HepG2 (cell line): ENCODE data around the gene CIAPIN1. TPM values are rescaled to one million over a fixed set of nuclear protein-coding genes. Genes with fewer than 3 reads are reported as not detected.
A peak's percentile ranks its signal among the peaks of the same experiment; 100 is the strongest.

Source experiments
- ATAC-seq: fragments of 200-7000 bp; cut with Tn5 transposase; 3 replicates; pipeline ENCODE4 v1.9.1; 2020; ENCODE audit warnings: mild to moderate bottlenecking, moderate library complexity
- BruUV-seq: library from RNA; stranded (reverse); fragments of 400-500 nt; replicated peaks from 2 replicates; lab custom pipeline; 2021; lab: Mats Ljungman, UMichigan
- CTCF ChIA-PET: fragments of 300-600 bp; formaldehyde crosslinking; extraction: SDS; loops from one replicate; lab custom pipeline; 2021; ENCODE audit warnings: low total read pairs, inconsistent platforms, low intra/inter-chr PET ratio; lab: Yijun Ruan, JAX
- POLR2A ChIA-PET: fragments of 350-600 bp; sonication (Branson Sonifier 250); formaldehyde crosslinking; loops from one replicate; lab custom pipeline; 2020; ENCODE audit warnings: antibody characterized with exemption, inconsistent platforms; lab: Yijun Ruan, JAX
- DNase-seq: peaks from one replicate; pipeline ENCODE4 v3.0.0-alpha.2; 2015; ENCODE audit warnings: low spot score
- FAIRE-seq: peaks from 3 replicates; lab custom pipeline; 2011; peaks lifted over from hg19 to GRCh38; lab: Jason Lieb, UNC
- H2AFZ ChIP-seq: one replicate; pipeline ENCODE4 v1.6.1; 2011; ENCODE audit warnings: low read length, inconsistent platforms
- H3K27ac ChIP-seq: fragments of 300-600 bp; 3 replicates; pipeline ENCODE4 v1.8.0; 2011; ENCODE audit warnings: mixed run types, mild to moderate bottlenecking, mixed read lengths, low read length, inconsistent platforms; ENCODE audit not compliant: insufficient read depth; ENCODE audit errors: extremely low read length
- H3K27me3 ChIP-seq, 2 experiments: fragments of 200-600 bp in 1 of 2; 2 replicates in 1 of 2; 3 replicates in 1 of 2; pipeline versions ENCODE4 v1.6.0 to v1.8.0; 2011; ENCODE audit warnings: low read length in 2 of 2, mild to moderate bottlenecking in 2 of 2, moderate library complexity in 2 of 2, inconsistent platforms in 1 of 2; ENCODE audit not compliant: insufficient read depth in 2 of 2, control insufficient read depth in 1 of 2
- H3K36me3 ChIP-seq, 2 experiments: fragments of 200-600 bp in 1 of 2; replicated peaks in 1 of 2; 2 replicates in 1 of 2; 3 replicates in 1 of 2; pipeline versions ENCODE4 v1.5.1 to v1.8.0; 2011; ENCODE audit warnings: low read length in 2 of 2, inconsistent platforms in 1 of 2; ENCODE audit not compliant: insufficient read depth in 2 of 2, control insufficient read depth in 1 of 2
- H3K4me1 ChIP-seq: 2 replicates; pipeline ENCODE4 v1.5.1; 2012; ENCODE audit warnings: low read length, inconsistent platforms; ENCODE audit not compliant: insufficient read depth
- H3K4me2 ChIP-seq: 2 replicates; pipeline ENCODE4 v1.6.0; 2011; ENCODE audit warnings: low read depth, low read length, inconsistent platforms
- H3K4me3 ChIP-seq, 3 experiments: fragments of 200-600 bp in 1 of 3; sonication (generic), shearing (Covaris generic) in 1 of 3; replicated peaks in 1 of 3; 2 replicates each; pipeline ENCODE4 v1.5.1; 2011 to 2016; ENCODE audit warnings: low read length in 3 of 3, inconsistent platforms in 2 of 3, low read depth in 2 of 3, mild to moderate bottlenecking in 2 of 3, control low read depth in 1 of 3, mixed read lengths in 1 of 3; ENCODE audit not compliant: insufficient read depth in 1 of 3
- H3K79me2 ChIP-seq: one replicate; pipeline ENCODE4 v1.6.1; 2011; ENCODE audit warnings: low read length, inconsistent platforms; ENCODE audit not compliant: insufficient read depth
- H3K9ac ChIP-seq: 2 replicates; pipeline ENCODE4 v1.6.0; 2011; ENCODE audit warnings: mild to moderate bottlenecking, low read depth, low read length, inconsistent platforms; ENCODE audit not compliant: insufficient read depth
- H3K9me3 ChIP-seq: 2 replicates; pipeline ENCODE4 v1.5.1; 2012; ENCODE audit warnings: mild to moderate bottlenecking, low read length
- H4K20me1 ChIP-seq: 2 replicates; pipeline ENCODE4 v1.6.0; 2011; ENCODE audit warnings: inconsistent platforms, mild to moderate bottlenecking, low read length, moderate library complexity; ENCODE audit not compliant: insufficient read depth
- NRL ChIP-seq: sonication (generic); formaldehyde crosslinking; IDR thresholded peaks from 2 replicates; pipeline ENCODE4 v1.5.0; 2020; ENCODE audit warnings: missing genetic modification reagents, mild to moderate bottlenecking, moderate library complexity, borderline replicate concordance
- ZNF207 ChIP-seq: fragments of 450-650 bp; IDR thresholded peaks from 2 replicates; pipeline ENCODE4 v1.6.1; 2016; ENCODE audit warnings: antibody characterized with exemption, borderline replicate concordance
- ZNF446 ChIP-seq: sonication (generic); formaldehyde crosslinking; IDR thresholded peaks from 2 replicates; pipeline ENCODE4 v1.5.0; 2020; ENCODE audit warnings: mild to moderate bottlenecking, missing genetic modification reagents
- ZNF768 ChIP-seq: sonication (generic); formaldehyde crosslinking; IDR thresholded peaks from 2 replicates; pipeline ENCODE4 v1.4.0; 2020; ENCODE audit warnings: missing genetic modification reagents
- WGBS: methylation state at CpG from one replicate; pipeline ENCODE4 v1.1.6; 2017; ENCODE audit warnings: low lambda C conversion rate; 5-methylcytosine and 5-hydroxymethylcytosine counted together
- in situ Hi-C: cut with HindIII; loops from 2 replicates; pipeline ENCODE4 v1.10.0; 2017; ENCODE audit warnings: low pct_unique_long_range_greater_than_20kb; ENCODE audit not compliant: extremely low pct_ligation_motif_present
- intact Hi-C: fragments of 100-400 bp; cut with micrococcal nuclease; formaldehyde crosslinking; loops from one replicate; pipeline ENCODE4 v1.10.0; 2022; ENCODE audit not compliant: unreplicated experiment
- polyA plus RNA-seq, 8 experiments: library from polyadenylated mRNA; depleted of rRNA in 3 of 8; stranded (reverse) in 7 of 8; unstranded in 1 of 8; fragments of >200 nt; fragmentation: Illumina TruSeq in 4 of 8; extraction: Trizol in 4 of 8; gene quantifications; 2 replicates each; pipeline versions ENCODE4 v1.2.1 to v1.2.3, GENCODE V29; 2011 to 2016; ENCODE audit warnings: low read depth in 4 of 8, missing spikeins in 1 of 8, mixed read lengths in 1 of 8; ENCODE audit not compliant: insufficient read depth in 1 of 8
- total RNA-seq, 5 experiments: library from RNA; depleted of rRNA; stranded (reverse); fragments of >200 nt; fragmentation: Illumina TruSeq; extraction: Trizol; gene quantifications; 2 replicates each; pipeline ENCODE4 v1.2.3, GENCODE V29; 2016; ENCODE audit warnings: low read depth in 1 of 5
- TF ChIP-seq, protein P1 (sequence below): sonication (generic); formaldehyde crosslinking; IDR thresholded peaks from 2 replicates; pipeline ENCODE4 v1.5.1; 2020; ENCODE audit warnings: mild to moderate bottlenecking, missing genetic modification reagents, moderate library complexity

Gene CIAPIN1
- total and polyA plus RNA-seq, 2 of the 13 experiments (the other 11 are each of a cell fraction or from before 2014, with no cell fraction given) = 69.3 to 89.7 TPM

DNA sequence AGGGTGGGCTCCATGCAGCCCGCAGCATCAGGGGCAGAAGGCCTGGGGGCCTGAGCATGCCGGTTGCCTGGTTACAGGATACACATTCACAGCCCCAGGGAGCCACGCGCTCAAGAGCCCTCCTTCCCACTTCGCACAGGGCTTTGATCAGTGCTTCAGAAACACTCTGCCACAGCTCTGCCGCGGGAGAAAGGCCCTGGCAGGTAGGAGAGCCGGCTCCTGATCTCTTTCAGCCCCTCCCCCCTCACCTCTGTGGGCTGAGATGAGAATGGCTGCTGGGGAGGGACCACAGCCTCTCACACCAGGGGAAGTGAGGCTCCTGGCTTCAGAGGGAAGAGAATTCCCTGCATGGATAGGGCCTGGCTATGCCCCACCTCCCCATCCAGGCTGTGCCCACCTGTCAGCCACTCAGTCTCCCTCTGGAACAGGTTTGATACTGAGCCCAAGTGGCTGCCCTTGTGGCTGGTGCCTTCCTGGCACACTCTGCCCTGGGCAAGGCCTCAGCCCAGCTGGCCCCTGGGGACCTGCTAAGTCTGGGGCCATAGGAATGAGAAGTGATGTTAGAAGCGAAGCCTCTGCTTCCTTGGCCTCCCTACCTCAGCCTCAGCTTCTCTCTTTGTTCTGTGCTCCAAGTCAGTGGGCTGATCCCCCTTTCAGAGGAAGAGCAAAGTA is 30.5 kb upstream of the CIAPIN1 start:
- H3K4me2 ChIP-seq = peak overlapping the region; percentile 28; the same call in 1 of the 2 replicates
- peaks cover 8% of the 10 kb centered on the region; the same call in 1 of the 2 replicates for H4K20me1 ChIP-seq
- H3K9me3 ChIP-seq = no peaks in the 10 kb centered on the region
- no peaks in the 10 kb centered on the region for H3K27me3 ChIP-seq
- no peak overlapping the region for H3K27ac ChIP-seq
- peaks cover 84% of the 10 kb centered on the region for H3K4me1 ChIP-seq
- TF ChIP-seq ZNF207 = no peak
- TF ChIP-seq, protein P1, sequence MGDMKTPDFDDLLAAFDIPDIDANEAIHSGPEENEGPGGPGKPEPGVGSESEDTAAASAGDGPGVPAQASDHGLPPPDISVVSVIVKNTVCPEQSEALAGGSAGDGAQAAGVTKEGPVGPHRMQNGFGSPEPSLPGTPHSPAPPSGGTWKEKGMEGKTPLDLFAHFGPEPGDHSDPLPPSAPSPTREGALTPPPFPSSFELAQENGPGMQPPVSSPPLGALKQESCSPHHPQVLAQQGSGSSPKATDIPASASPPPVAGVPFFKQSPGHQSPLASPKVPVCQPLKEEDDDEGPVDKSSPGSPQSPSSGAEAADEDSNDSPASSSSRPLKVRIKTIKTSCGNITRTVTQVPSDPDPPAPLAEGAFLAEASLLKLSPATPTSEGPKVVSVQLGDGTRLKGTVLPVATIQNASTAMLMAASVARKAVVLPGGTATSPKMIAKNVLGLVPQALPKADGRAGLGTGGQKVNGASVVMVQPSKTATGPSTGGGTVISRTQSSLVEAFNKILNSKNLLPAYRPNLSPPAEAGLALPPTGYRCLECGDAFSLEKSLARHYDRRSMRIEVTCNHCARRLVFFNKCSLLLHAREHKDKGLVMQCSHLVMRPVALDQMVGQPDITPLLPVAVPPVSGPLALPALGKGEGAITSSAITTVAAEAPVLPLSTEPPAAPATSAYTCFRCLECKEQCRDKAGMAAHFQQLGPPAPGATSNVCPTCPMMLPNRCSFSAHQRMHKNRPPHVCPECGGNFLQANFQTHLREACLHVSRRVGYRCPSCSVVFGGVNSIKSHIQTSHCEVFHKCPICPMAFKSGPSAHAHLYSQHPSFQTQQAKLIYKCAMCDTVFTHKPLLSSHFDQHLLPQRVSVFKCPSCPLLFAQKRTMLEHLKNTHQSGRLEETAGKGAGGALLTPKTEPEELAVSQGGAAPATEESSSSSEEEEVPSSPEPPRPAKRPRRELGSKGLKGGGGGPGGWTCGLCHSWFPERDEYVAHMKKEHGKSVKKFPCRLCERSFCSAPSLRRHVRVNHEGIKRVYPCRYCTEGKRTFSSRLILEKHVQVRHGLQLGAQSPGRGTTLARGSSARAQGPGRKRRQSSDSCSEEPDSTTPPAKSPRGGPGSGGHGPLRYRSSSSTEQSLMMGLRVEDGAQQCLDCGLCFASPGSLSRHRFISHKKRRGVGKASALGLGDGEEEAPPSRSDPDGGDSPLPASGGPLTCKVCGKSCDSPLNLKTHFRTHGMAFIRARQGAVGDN (CRISPR knock-in tag) = peak; percentile 35
- TF ChIP-seq ZNF768 (CRISPR knock-in tag) = 0 out of 2 replicates have a peak, but pooled peaks have one; percentile 10
- no peak for TF ChIP-seq ZNF446
- 0 out of 2 replicates have a peak, but pooled peaks have one; percentile 29 for TF ChIP-seq NRL (CRISPR knock-in tag)
- H2AFZ ChIP-seq = no peak overlapping the region
- DNase-seq (no peak), FAIRE-seq (no peak), ATAC-seq (no peak)
- H3K9ac ChIP-seq = no peak overlapping the region
- BruUV-seq = no TSS peak
- CTCF ChIA-PET = interaction anchor here (1.7 kb wide), 1 partner anchor 42 kb away, joined by 4 read pairs; no protein-coding TSS in a partner anchor
- POLR2A ChIA-PET = interaction anchor here (1.3 kb wide), 1 partner anchor 15 kb away, joined by 4 read pairs; the partner anchor contains the start of gene POLR2C
- H3K4me3 ChIP-seq = no peak overlapping the region; a peak in 1 of 6 replicates
- in situ Hi-C loops = loop anchor here (5.0 kb wide), 1 partner anchor 40 kb away; no protein-coding TSS in a partner anchor
- peaks cover 21% of the 10 kb centered on the region for H3K79me2 ChIP-seq
- WGBS = 69% methylated on average over 9 of the region's 9 CpGs
- H3K36me3 ChIP-seq = peaks cover 20 to 28% of the 10 kb centered on the region in 2 experiments
- intact Hi-C loops = no loop called here
